HG03175 (cell line): ENCODE data around the gene ODR4.
"Not testable (repeated sequence)": the region's sequence is repeated elsewhere in the genome, so short reads cannot be mapped to it uniquely, and the experiment has no call there.

Source experiments
- ATAC-seq: cut with Tn5 transposase; IDR thresholded peaks from one replicate; pipeline ENCODE4 v1.9.1; 2021; ENCODE audit warnings: mild to moderate bottlenecking, moderate library complexity; ENCODE audit not compliant: unreplicated experiment

ODR4 gene

GRCh38 chr1:186420923-186421322 is 45.3 kb downstream of the ODR4 start:
- peak; percentile 81 for ATAC-seq

GRCh38 chr1:186421446-186421845 is 45.8 kb downstream of the ODR4 start:
- no peak for ATAC-seq

GRCh38 chr1:186424539-186424938 is 48.9 kb downstream of the ODR4 start:
- ATAC-seq = no peak

GRCh38 chr1:186426118-186426517 is 50.5 kb downstream of the ODR4 start:
- no peak for ATAC-seq

GRCh38 chr1:186429017-186429416 is 53.4 kb downstream of the ODR4 start:
- no peak for ATAC-seq

- ATAC-seq = no peak
Measured at GRCh38 chr1:186435336-186435735, 59.7 kb downstream of the ODR4 start.

GRCh38 chr1:186438567-186438966 is 62.9 kb downstream of the ODR4 start:
- no peak for ATAC-seq

- ATAC-seq = no peak
Measured at GRCh38 chr1:186440584-186440983, 64.9 kb downstream of the ODR4 start.

GRCh38 chr1:186442651-186443375 is 67.2 kb downstream of the ODR4 start:
- no peak for ATAC-seq

- no peak for ATAC-seq
Measured at GRCh38 chr1:186443638-186444037, 68.0 kb downstream of the ODR4 start.

- ATAC-seq = no peak
Measured at GRCh38 chr1:186446152-186446551, 70.5 kb downstream of the ODR4 start.

- ATAC-seq = no peak
Measured at GRCh38 chr1:186454981-186455380, 79.3 kb downstream of the ODR4 start.

- no peak for ATAC-seq
Measured at GRCh38 chr1:186456729-186457255, 81.2 kb downstream of the ODR4 start.

GRCh38 chr1:186459161-186459560 is 83.5 kb downstream of the ODR4 start:
- ATAC-seq = not testable (repeated sequence)

- ATAC-seq = no peak
Measured at GRCh38 chr1:186461014-186461413, 85.4 kb downstream of the ODR4 start, which contains the start of gene PDC. Gene PDC, minus strand, starts transcription at chr1:186461114. Its CDS starts 11,655 bp downstream, at chr1:186449459.

GRCh38 chr1:186463511-186463910 is 87.9 kb downstream of the ODR4 start:
- no peak for ATAC-seq

GRCh38 chr1:186463926-186464325 is 88.3 kb downstream of the ODR4 start:
- no peak for ATAC-seq

- not testable (repeated sequence) for ATAC-seq
Measured at GRCh38 chr1:186465491-186465890, 89.9 kb downstream of the ODR4 start.

GRCh38 chr1:186465946-186466345 is 90.3 kb downstream of the ODR4 start:
- no peak for ATAC-seq
